TTC549 (cell line): ENCODE measurements around the gene CNKSR1.

Experiments
- FAIRE-seq: peaks from 2 replicates; lab custom pipeline; 2012; peaks lifted over from hg19 to GRCh38; lab: Jason Lieb, UNC

The CNKSR1 gene

DNA sequence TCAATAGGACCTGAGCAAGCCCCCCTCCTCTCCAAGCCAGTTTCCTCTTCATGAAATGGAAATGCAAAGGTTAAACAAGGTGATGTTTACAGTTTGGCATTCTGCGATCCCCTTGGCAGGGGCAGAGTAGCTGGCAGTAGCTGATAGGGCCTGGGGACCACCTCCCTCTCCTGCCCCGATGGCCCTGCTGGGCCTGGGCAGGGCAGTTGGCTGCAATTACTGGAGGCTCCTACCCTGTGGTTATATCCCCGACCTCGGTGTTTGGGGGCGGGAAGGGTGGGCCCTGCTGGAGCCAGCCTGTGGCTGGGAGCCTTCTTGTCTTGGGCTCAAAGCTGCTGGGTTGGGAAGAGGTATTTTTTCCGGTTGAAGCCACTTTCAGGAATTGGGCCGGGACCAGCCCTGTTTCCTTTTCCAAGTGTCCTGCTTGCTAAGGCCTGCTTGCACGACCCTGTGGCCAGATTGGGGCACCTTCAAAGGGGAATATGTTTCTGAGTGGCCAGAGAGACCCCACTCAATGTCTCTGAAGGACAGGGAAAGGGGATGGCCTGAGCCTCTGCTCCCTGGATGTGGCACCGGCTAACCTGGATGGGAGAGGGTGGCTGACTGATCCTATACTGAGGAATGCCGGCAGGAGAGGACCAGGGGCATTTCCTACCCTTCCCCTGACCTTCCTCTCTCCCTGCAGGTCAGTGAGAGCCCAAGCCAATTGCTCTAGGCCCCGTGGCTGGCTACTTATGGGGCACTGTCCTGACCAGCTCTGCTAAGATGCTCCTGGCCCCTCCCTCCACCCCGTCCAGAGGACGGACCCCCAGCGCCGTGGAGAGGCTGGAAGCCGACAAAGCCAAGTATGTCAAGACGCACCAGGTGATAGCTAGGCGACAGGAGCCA lies 16.5 kb upstream of the CNKSR1 start:
- FAIRE-seq: no peak

DNA sequence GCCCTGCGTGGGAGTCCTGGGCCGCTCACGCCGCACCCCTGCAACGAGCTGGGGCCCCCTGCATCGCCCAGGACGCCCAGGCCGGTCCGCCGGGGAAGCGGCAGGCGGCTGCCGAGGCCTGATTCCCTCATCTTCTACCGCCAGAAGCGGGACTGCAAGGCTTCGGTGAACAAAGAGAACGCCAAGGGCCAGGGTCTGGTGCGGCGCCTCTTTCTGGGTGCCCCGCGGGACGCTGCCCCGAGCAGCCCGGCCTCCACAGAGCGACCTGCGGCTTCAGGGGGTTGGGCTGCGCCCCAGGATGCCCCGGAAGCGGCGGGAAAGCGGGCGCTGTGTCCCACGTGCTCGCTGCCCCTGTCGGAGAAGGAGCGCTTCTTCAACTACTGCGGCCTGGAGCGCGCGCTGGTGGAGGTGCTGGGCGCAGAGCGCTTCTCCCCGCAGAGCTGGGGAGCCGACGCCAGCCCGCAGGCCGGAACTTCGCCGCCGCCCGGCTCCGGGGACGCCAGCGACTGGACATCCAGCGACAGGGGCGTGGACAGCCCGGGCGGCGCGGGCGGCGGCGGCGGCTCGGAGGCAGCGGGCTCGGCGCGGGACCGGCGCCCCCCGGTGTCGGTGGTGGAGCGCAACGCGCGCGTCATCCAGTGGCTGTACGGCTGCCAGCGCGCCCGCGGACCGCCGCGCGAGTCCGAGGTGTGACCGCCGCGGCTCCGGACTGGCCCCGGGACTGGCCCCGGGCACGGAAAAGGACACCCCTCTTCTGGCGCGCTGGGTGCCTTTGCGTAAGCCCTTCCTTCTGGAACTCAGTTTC lies 15.7 kb upstream of the CNKSR1 start:
- no peak for FAIRE-seq

DNA sequence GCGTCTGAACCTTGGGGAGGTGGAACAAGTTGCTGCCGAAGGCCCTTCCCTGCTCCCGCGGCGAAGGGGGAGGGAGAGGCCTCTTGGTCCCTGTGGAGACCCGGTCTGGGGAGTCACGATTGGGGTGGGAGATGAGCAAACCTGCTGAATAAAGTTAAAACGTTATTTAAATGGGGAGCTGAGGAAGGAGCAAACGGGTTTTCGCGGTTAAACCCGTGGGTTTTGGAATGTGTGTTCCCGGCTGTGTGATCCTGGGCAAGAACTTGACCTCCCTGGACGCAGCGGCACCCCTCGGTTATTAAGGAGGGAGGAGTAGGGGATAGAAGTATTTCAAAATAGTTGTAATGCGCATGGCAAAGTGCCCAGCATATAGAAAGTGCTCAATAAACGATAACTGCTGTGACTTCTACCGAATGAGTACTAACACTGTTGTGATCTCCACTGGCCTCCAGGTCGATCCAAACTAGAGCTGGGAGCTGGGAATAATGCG lies 15.0 kb upstream of the CNKSR1 start:
- FAIRE-seq: no peak

DNA sequence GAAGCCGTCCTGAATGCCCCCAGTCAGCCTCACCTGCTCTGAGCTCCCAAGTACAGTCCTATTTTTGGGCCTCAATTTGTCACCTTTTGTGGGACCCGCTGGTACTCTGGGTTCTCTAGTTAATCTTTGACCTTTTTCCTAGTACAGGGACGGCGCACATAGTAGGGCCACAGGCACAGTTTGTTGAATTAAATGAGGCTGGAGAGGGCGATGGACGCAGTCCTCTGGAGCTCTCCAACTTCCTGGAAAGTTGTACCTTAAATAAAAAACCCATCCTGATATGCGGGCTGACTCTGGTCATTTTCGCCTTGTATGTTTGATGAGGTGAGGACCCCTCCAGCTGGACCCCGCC lies 13.6 kb upstream of the CNKSR1 start:
- no peak for FAIRE-seq

DNA sequence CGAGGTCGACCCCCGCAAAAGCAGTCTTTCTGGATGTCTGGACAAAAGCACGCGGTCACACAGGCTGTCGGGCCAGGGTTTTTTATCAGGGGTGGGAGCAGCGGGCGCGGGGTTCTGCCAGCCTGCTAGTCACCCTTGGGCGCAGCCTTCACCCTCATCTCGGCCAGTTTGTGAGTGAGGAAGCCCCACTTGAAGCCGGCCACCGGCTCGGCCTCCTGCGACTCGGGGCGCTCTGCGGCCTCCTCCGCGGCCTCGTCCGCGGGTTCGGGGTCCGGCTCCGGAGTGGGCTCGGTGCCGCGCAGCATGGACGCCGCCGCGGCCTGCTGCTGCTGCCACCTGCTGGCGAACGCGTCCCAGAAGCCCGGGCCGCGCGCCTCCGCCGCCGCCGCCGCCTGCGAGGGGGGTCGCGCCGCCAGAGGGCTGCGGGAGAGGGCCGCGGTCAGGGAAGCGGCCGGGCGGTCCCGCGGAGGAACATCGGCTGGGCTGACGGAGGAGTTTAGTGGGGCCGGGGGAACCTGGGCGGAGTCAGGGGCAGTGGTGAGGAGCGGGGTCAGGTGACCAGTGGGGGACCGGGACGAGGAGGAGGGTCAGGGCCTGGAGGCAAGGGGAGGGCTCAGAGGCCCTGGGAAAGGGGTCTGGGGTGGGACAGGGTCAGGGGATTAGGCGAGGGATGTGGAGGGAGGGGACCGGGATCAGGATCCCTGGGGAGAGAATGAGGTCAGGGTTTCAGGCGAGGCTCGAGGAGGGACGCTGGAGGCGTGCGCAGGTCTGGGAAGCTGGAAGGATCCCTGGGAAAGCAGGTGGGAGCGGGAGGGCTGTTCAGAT lies 13.0 kb upstream of the CNKSR1 start:
- FAIRE-seq: no peak

DNA sequence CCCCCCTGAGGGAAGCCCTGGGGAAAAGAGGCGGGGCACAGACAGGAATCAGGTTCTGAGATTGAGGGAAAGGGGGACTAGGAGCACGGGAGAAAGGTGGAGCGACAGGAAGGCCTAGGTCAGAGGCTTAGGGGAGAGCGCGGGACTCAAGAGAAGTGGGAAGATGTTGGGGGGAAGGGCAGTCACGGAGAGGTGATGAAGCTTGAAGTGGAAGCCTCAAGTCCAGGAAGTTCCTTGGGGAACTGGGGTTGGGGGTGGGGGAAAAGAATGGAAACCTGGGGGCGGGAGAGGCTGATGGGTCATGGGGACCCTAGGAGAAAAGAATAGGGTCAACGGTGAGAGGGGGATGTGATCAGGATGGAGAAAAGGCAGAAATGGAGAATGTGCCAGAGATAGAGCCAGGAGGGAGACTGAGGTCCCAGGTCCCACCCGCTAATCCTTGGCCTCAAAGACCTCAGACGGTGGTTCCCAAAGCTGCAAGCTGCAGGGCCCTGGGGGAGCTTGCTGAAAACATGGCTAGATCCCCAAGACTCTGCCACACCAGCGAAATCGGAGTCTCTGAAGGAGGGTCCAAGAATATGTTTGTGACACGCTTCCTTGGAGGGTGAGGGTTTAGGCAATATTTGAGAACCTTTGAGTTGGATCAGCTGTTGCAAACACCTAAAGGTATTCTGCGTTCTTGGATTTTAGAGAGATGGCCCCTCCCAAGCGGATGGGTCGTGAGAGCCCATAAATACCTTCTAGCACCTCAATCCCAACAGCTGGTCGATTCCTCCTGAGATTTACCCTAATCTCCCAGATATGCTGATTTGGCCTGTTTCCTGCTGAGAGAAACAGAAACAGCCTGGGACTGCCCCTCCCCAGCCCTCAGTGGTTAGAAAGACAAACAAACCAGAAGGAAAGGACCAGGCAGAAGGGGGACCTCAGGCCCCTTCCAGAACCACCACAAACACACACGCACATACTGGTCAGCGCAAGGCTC lies 12.1 kb upstream of the CNKSR1 start:
- no peak for FAIRE-seq

DNA sequence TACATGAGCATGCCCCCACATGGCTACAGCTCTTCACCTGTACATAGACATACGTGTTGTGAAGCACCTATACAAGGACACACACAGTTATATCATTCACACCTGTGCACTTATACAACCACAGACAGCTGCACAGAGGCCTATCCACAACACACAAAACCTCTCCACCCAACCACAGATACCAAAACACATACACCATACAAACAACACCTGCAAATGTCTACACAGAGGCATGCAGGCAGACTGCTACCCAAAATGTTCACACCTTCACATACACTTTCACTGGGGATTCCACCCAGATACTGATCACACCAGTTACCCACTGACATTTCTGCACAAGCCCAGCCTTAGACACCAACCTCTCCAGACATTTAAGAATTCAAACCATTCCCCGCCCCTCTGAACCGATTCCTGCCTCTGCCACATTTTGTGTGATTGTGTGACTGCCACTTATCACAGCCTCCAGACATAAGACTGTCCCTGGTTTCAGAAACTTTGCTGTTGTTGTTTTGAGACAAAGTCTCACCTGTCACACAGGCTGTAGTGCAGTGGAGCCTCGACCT lies 10.5 kb upstream of the CNKSR1 start:
- FAIRE-seq: no peak

DNA sequence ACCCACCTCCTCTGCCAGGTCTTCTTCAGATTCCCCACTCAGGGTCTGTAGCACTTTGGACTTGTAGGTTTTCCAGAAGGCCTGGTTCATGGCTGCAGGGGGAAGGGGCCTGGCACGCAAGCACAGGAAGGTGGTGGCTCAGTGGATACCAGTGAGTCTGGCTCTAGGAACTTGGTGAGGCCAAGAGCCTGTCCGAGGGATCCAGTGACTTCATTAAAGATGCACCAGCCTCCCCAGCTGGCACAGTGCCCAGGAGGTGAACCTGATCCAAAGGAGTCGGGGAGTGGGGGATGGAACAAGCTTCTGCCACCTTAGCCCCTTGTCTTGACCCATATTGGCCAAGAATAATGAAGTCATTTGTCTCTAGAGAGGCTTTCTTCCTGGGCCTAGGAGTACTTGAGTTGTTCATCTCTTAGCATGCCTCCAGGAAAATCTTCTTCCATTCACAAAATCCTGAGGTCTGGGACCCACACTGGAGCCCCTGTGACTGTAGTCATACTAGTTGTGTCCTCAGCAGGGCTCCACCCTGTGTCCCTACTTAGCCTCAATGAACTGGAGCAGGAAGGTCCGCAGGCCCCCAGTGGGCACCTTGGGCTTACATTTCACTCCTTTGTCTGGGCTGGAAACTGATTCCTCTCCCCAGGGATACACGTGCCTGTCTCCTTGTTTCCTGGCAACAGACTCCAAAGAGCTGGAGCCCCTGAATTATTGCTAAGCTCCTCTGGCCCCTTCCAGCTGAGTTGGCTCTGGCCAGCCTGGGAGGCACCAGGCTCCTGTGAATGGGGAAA lies 8.7 kb upstream of the CNKSR1 start, which contains the start of gene C1orf232:
TSS of gene C1orf232 (minus strand) at position 554 of the 788 bp plus-strand sequence. CDS start at position 90, 464 bp downstream.
- no peak for FAIRE-seq

DNA sequence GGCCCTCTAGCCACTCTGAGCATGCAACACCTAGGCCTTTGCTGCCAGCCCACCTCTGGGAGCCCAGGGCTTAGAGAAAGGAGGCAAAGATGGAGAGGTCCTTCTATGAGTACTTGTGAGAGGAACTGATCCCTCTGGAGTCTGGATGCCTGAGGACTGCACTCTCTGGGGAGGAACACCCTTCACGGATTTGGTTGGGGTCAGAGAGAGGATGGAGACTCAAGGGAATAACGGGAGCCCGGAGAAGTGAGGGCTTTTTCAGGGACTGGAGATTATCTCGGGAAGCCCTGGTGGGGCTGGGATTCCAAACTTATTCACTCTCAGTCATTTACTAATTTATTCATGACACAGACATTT lies 8.1 kb upstream of the CNKSR1 start:
- FAIRE-seq: no peak

DNA sequence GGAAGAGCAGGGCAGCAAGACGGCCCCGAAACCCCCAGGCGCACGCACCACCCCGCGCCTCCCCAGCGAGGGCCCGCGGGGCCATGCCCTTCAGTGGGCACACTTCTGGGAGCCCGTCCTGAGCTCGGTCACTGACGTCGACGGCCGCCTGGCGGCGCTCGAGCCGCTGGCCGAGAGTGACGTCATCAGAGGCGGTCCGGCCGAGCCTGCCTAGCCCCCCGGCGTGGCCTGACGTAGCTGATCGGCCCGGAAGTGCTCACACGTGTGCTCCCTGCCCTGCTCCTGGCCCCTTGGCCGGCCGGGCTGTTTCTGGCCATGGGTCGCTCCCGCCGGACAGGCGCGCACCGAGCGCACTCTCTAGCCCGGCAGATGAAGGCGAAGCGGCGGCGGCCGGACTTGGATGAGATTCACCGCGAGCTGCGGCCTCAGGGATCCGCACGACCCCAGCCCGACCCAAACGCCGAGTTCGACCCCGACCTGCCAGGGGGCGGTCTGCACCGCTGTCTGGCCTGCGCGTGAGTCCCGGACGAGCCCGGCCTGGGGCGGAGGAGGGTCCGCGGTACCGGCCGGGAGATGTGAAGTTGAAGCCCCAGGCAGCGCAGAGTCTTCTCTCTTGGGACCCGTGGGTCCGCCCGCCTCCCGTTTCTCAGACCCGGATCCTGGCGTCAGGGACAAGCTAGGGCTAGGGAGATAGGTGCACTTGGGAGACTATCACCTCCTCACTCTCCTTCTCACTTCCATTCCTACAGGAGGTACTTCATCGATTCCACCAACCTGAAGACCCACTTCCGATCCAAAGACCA lies 7.4 kb upstream of the CNKSR1 start, which contains the start of gene ZNF593:
TSS of gene ZNF593 (plus strand) at position 240 of the 803 bp plus-strand sequence. CDS start at position 316, 76 bp downstream.
- FAIRE-seq: no peak

DNA sequence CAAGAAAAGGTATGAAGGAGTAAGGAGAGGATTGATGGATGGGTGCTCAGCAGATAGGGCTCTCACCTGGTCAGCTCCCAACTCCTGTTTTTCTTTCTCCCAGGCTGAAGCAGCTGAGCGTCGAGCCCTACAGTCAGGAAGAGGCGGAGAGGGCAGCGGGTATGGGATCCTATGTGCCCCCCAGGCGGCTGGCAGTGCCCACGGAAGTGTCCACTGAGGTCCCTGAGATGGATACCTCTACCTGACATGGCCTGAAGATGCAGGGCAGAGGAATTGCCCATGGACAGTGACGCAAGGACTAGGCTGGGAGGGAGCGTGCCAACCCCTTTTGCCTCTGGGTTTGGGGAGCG lies 6.8 kb upstream of the CNKSR1 start:
- FAIRE-seq: no peak

DNA sequence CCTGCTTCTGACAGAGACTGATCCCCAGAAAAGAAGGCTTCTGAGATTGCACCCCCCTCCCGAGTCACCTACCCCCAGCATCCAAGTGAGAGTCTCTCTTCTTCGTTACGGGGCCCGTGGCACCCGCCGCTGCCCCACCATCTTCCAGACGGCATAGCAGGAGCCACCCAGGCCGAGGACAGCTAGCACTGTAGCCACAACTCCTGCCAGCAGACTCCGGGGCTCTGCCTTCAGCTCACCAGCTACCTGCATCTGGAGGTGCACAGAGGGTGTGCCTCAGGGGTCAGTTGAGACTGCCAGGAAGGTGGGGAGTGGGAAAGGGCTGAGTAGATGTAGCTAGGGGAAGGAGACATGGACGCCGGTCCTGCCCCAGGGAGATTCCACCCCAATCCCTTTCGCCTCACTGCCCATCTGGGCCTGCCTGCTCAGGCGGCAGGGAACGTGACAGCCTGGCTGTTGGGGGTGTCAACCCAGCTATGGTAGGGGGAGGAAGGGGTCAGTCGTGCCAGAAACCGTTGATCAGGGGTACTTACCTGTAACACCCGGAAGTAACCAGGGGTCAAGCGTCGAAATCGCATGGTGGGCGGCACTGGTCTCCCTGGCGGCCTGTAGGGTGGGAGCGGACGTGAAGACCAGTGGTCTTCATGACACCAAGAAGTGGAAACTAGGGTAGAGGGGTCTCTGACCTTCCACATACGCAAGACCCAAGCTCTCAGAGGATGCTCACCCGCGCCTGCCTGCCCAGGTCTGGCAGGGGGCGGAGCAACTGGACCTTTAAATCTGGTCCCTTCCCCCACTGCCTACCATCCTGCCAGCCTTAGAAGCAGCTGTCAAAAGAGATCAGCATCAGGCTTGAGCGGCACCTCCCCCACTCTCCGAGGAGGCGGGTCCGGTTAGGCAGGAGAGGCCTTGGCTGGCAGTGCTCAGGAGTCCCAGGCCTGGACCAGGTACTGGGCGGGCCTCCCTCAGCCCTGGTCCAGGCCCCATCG lies 5.9 kb upstream of the CNKSR1 start, which contains the start of gene ZNF593OS:
TSS of gene ZNF593OS (minus strand) at position 749 of the 989 bp plus-strand sequence. CDS start at position 578, 171 bp downstream.
- no peak for FAIRE-seq

DNA sequence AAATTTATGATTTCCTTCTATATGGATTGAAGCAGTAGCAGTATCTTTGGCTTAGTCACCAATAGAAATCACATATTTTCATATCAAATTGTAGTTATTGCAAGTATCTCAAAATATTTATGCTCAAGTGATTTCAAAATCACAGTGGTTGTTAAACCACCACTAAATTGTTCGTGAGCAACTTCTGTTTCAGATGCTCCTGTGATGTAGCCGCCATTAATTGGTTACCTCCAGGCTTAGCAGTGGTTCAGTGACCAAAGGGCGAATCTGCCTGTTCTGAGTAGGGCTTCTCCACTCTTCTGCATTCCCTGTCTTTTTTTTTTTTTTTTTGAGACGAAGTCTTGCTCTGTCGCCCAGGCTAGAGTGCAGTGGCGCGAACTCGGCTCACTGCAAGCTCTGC lies 1.9 kb upstream of the CNKSR1 start:
- no peak for FAIRE-seq

DNA sequence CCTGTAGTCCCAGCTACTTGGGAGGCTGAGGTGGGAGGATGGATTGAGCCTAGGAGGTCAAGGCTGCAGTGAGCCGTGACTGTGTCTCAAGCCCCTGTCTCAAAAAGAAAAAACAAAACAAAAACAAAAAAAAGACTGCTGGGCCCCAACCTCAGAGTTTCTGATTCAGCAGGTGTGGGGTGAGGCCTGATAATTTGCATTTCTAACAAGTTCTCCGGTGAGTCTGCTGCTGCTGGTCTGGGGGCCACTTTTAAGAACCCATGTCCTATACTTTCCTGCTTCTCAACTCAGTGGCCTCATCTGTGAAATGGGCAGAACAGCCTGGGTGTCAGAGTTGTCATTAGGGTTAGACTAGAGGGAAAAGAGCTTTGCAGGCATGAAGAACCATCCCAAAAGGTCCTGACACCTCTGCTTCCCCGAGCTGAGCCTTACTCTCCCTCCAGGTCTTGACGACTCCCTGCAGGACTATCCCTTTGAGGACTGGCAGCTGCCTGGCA lies 2.8 kb downstream of the CNKSR1 start:
- no peak for FAIRE-seq

DNA sequence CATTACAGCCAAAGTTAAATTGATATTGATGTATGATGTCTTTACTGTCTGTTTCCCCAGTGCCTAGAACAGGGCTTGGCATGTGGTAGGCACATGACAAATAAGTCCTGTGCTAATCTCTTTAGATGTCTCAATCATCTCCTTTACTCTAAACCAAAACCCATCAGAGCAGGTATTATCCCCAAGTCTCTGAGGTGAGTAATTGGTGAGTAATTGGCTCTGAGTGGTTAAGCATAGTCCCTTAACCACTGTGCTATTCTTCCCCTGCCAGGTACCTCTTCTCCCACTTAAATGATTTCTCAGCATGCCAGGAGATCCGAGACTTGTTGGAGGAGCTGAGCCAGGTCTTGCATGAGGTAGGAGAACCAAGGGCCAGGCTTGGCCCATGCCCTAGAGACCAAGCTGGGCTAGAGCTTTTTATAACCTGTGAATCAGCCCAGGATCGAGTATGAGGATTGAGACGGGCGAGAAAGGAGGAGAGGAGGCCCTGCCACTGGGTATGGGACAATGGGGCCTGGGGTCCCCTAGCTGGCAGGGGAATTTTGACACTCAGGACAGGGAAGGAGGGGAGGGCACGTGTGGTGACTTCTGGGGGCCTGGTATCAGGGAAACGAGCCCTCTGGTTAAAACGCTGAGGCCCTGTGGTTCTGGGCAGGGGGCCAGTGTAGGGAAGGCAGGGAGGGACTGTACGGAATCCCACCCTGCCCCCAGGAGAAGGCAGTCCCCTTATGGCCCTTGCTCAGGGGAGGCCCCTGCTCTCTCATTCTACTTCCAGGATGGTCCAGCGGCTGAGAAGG lies 4.5 kb downstream of the CNKSR1 start:
- FAIRE-seq: no peak

DNA sequence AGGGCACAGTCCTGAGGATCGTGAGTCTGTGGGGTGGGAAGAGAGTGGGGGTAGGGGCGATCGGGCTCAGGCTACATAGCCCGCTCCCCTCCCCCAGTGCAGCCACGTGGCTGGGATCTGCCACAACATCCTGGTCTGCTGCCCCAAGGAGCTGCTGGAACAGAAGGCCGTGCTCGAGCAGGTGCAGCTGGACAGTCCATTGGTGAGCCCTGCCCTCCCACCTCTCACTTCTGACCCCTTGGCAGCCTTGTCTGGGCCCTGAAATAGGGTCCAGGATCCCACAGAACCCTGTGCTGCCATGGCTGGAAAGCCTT lies 5.0 kb downstream of the CNKSR1 start:
- no peak for FAIRE-seq

DNA sequence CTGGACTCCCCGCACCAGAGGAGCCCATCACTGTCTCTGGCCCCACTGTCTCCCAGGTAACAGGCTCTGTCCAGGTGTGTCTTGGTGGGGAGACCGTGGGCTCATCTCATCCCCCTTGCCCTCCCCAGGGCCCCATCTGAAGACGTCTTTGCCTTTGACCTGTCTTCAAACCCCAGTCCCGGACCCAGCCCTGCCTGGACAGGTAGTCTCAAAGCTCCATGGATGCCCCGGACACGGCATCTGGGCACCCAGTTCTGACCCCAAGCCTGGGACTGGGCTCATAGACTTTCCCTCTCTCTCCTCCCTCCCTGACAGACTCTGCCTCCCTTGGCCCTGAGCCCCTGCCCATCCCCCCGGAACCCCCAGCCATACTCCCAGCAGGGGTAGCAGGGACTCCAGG lies 6.8 kb downstream of the CNKSR1 start:
- FAIRE-seq: no peak
